Measurements from ENCODE around the gene MAGI1. TPM values are rescaled to one million over a fixed set of nuclear protein-coding genes. Genes with fewer than 3 reads are reported as not detected.

The MAGI1 gene
- total RNA-seq, 1 experiment from 2014 or later, result 38.6 TPM

DNA sequence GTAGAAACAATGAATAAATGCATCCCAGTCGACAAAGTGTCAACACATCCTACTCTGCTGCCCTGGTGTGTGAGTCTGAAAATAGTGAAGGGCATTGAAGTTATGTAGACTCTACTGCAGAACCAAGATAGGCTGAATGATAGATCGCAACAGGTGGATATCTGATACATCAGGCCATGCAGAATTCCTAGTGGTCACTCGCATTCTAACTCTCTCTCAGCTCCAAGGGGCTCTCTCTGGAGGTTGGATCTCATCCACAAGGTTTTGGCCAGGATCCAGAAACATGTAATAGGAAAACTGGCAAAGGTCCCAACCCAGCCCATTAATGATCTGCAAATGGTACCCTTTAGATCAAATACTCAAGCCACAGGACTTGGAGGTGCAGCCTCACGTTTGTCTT is 514.1 kb downstream of the MAGI1 start:
- H3K36me3 ChIP-seq (ENCODE audit: control insufficient read depth in 1 of 2, insufficient read depth in 2 of 2, low read length in 2 of 2), result no peaks in the 10 kb centered on the region
- H3K9me3 ChIP-seq (ENCODE audit: control insufficient read depth in 1 of 2, insufficient read depth in 1 of 2, low read depth in 1 of 2, low read length in 2 of 2), result no peaks in the 10 kb centered on the region
- H3K9ac ChIP-seq (ENCODE audit: low read length), result no peak overlapping the region
- H3K4me3 ChIP-seq (replicated peaks in 1 of 2; ENCODE audit: low read depth in 1 of 2, low read length in 2 of 2), result no peak overlapping the region
- no peak for DNase-seq (ENCODE audit: low read depth, low spot score)
- no peaks in the 10 kb centered on the region for H3K27me3 ChIP-seq (ENCODE audit: insufficient read depth, low read length)
- H3K79me2 ChIP-seq (ENCODE audit: insufficient read depth, low read length), result no peaks in the 10 kb centered on the region
- POLR2A ChIA-PET, result no interaction called here
- RAD21 ChIA-PET (ENCODE audit: low non-redundant PET in 1 of 2, low total read pairs in 2 of 2, uncharacterized antibody in 2 of 2, unreplicated experiment in 2 of 2), result no interaction called here
- H3K4me2 ChIP-seq (ENCODE audit: low read length), result no peak overlapping the region
- no peaks in the 10 kb centered on the region for H3K9me2 ChIP-seq (ENCODE audit: insufficient read depth)
- BruUV-seq (replicated peaks), result no TSS peak
- H2AFZ ChIP-seq (ENCODE audit: low read depth, low read length, poor library complexity, severe bottlenecking), result no peak overlapping the region
- no peak for ATAC-seq
- CTCF ChIA-PET, result no interaction called here
- no peaks in the 10 kb centered on the region for H3K4me1 ChIP-seq (ENCODE audit: control insufficient read depth in 1 of 2, insufficient read depth in 2 of 2, low read length in 2 of 2)
- TF ChIP-seq, protein P1, sequence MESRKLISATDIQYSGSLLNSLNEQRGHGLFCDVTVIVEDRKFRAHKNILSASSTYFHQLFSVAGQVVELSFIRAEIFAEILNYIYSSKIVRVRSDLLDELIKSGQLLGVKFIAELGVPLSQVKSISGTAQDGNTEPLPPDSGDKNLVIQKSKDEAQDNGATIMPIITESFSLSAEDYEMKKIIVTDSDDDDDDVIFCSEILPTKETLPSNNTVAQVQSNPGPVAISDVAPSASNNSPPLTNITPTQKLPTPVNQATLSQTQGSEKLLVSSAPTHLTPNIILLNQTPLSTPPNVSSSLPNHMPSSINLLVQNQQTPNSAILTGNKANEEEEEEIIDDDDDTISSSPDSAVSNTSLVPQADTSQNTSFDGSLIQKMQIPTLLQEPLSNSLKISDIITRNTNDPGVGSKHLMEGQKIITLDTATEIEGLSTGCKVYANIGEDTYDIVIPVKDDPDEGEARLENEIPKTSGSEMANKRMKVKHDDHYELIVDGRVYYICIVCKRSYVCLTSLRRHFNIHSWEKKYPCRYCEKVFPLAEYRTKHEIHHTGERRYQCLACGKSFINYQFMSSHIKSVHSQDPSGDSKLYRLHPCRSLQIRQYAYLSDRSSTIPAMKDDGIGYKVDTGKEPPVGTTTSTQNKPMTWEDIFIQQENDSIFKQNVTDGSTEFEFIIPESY (IDR thresholded peaks at IDR 0.05; ENCODE audit: extremely low read depth, insufficient replicate concordance, low read length), result no peak
- no peak for TF ChIP-seq EZH2 (IDR thresholded peaks at IDR 0.05)
- TF ChIP-seq YY1 (IDR thresholded peaks at IDR 0.05; ENCODE audit: extremely low read depth, insufficient replicate concordance, low read depth, low read length), result no peak
- TF ChIP-seq ZFX (IDR thresholded peaks at IDR 0.05), result no peak
- TF ChIP-seq SIN3A (IDR thresholded peaks at IDR 0.05; ENCODE audit: low read depth), result no peak
- no peak for TF ChIP-seq TCF7L2 (IDR thresholded peaks at IDR 0.05; ENCODE audit: borderline replicate concordance, extremely low read depth, insufficient read depth, insufficient read length)
- TF ChIP-seq POLR2AphosphoS5 (IDR thresholded peaks at IDR 0.05; ENCODE audit: low read depth, low read length), result no peak
- TF ChIP-seq ELF1 (IDR thresholded peaks at IDR 0.05; ENCODE audit: borderline replicate concordance, low read depth), result no peak
- no peak for TF ChIP-seq RAD21 (IDR thresholded peaks at IDR 0.05; ENCODE audit: low read depth)
- TF ChIP-seq EZH2phosphoT487 (IDR thresholded peaks at IDR 0.05; ENCODE audit: borderline replicate concordance), result no peak
- TF ChIP-seq JUND (IDR thresholded peaks at IDR 0.05), result no peak
- no peak for TF ChIP-seq POLR2A (IDR thresholded peaks at IDR 0.05; ENCODE audit: borderline replicate concordance, extremely low read depth, insufficient read depth, insufficient read length)
- TF ChIP-seq SP1 (IDR thresholded peaks at IDR 0.05; ENCODE audit: low read depth), result no peak
- TF ChIP-seq SRF (IDR thresholded peaks at IDR 0.05; ENCODE audit: low read depth), result no peak
- TF ChIP-seq, protein P2, sequence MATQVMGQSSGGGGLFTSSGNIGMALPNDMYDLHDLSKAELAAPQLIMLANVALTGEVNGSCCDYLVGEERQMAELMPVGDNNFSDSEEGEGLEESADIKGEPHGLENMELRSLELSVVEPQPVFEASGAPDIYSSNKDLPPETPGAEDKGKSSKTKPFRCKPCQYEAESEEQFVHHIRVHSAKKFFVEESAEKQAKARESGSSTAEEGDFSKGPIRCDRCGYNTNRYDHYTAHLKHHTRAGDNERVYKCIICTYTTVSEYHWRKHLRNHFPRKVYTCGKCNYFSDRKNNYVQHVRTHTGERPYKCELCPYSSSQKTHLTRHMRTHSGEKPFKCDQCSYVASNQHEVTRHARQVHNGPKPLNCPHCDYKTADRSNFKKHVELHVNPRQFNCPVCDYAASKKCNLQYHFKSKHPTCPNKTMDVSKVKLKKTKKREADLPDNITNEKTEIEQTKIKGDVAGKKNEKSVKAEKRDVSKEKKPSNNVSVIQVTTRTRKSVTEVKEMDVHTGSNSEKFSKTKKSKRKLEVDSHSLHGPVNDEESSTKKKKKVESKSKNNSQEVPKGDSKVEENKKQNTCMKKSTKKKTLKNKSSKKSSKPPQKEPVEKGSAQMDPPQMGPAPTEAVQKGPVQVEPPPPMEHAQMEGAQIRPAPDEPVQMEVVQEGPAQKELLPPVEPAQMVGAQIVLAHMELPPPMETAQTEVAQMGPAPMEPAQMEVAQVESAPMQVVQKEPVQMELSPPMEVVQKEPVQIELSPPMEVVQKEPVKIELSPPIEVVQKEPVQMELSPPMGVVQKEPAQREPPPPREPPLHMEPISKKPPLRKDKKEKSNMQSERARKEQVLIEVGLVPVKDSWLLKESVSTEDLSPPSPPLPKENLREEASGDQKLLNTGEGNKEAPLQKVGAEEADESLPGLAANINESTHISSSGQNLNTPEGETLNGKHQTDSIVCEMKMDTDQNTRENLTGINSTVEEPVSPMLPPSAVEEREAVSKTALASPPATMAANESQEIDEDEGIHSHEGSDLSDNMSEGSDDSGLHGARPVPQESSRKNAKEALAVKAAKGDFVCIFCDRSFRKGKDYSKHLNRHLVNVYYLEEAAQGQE (IDR thresholded peaks at IDR 0.05; ENCODE audit: low read depth), result no peak
- TF ChIP-seq CEBPB (IDR thresholded peaks at IDR 0.05; ENCODE audit: low read depth), result no peak
- TF ChIP-seq CBX3 (IDR thresholded peaks at IDR 0.05; ENCODE audit: low read depth), result no peak
- no peak for TF ChIP-seq ZNF274 (IDR thresholded peaks at IDR 0.05; ENCODE audit: low read depth, low read length)
- TF ChIP-seq, protein P3, sequence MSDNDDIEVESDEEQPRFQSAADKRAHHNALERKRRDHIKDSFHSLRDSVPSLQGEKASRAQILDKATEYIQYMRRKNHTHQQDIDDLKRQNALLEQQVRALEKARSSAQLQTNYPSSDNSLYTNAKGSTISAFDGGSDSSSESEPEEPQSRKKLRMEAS (IDR thresholded peaks at IDR 0.05), result no peak
- TF ChIP-seq, protein P4, sequence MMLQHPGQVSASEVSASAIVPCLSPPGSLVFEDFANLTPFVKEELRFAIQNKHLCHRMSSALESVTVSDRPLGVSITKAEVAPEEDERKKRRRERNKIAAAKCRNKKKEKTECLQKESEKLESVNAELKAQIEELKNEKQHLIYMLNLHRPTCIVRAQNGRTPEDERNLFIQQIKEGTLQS (IDR thresholded peaks at IDR 0.05), result no peak
- intact Hi-C loops (cut with micrococcal nuclease), result no loop called here
- no peaks in the 10 kb centered on the region for H4K20me1 ChIP-seq (ENCODE audit: insufficient read depth)
- no peak overlapping the region for H3K27ac ChIP-seq (ENCODE audit: low read depth, low read length)
